ENCODE results near the gene FBLN2.

Gene FBLN2

DNA sequence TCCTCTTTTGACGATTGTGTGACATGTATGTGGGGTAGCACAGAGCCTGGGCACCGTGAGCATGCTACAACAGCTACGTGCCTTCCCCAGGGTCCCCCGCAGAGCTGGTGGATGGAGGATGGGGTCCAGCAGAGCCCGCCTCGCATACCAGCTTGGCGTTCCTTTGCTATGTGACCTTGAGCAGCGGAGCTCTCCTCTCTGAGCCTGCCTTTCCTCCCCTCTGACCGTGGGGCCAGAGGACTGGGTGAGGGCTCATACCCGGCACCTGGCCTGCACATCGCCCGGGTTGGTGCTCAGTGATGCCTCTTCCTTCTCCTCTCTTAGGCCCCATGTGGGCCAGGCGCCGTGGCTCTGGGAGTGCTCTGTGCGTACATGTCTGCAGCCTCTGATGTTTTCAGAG is 73.4 kb downstream of the FBLN2 start:
- DNase-seq (ENCODE audit: low read depth in 2 of 2): no peak

DNA sequence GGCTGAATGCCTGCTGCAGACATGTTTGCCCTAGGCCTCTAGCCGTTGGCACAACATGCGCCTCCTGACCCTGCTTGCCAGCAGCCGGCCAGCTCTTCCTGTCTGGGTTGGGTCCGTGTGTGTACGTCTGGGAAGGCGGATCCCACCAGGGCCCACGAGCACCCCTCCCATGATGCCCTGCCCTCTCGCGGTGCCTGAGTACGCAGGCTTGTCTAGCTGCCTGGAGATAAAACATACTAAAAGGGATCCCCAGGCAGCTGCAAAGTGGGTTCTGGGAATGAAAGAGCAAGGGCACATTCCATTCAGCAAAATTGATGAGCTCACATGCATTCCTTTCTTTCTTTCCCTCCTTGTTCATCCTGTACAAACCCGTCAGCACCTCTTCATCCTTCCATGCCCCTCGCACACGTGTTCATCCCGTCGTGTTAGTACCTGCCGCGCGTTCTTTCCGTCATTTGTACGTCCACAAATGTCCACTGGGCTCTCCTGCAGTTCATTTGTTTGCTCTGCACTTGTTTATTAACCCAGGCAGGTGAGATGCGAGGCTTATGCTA is 74.3 kb downstream of the FBLN2 start:
- no peak for DNase-seq (ENCODE audit: low read depth in 2 of 2)

DNA sequence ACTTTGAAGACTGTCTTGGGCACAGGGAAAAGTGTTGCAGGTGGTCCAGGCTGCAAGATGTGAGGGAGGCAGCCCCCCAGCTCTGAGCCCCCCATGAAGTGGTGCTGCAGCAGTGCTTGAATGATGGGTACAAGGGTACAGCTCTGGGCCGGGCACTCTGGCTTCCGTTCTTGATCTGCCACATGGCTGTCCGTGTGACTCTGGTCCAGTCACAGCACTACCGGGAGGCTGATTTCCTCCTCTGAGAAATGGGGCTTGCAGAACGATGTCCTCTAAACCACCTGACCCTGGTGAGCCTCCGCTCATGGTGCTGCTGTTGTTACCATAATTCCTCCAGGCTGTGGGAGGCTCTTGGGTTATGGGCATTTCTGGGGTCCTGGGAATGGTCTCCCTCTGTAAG is 75.1 kb downstream of the FBLN2 start:
- DNase-seq (ENCODE audit: low read depth in 2 of 2): no peak

DNA sequence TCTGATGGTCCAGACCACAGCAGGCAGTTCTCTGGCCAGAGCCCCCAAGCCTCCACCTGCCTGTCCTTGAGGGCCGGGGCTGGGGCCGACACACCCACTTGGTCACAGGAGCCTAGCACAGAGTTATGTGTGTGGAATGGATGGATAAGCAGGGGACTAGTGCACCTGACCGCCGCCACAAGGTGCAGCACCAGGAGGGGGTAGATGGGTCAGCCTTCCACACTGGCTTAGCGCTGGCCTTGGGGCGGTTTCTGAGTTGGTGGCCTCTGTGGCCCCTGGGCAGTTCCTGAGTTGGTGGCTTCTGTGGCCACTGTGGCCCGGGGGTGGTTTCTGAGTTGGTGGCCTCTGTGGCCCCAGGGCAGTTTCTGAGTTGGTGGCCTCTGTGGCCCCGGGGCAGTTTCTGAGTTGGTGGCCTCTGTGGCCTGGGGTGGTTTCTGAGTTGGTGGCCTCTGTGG is 75.8 kb downstream of the FBLN2 start:
- no peak for DNase-seq (ENCODE audit: low read depth in 2 of 2)

DNA sequence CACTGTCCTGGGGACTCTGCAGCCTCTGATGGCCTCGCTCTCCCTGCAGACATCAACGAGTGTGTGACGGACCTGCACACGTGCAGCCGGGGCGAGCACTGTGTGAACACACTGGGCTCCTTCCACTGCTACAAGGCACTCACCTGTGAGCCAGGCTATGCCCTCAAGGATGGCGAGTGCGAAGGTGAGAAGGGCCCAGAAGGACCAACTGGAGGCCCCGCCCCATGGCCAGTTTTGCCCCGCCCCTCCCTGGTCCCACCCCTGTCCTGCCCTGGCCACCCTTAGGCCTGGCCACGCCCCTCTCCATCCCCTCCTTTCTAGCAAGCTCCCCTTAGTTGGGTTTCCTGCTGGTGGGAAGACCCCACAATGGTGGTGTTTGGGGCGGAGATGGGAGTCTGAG is 77.5 kb downstream of the FBLN2 start:
- no peak for DNase-seq (ENCODE audit: low read depth in 2 of 2)

DNA sequence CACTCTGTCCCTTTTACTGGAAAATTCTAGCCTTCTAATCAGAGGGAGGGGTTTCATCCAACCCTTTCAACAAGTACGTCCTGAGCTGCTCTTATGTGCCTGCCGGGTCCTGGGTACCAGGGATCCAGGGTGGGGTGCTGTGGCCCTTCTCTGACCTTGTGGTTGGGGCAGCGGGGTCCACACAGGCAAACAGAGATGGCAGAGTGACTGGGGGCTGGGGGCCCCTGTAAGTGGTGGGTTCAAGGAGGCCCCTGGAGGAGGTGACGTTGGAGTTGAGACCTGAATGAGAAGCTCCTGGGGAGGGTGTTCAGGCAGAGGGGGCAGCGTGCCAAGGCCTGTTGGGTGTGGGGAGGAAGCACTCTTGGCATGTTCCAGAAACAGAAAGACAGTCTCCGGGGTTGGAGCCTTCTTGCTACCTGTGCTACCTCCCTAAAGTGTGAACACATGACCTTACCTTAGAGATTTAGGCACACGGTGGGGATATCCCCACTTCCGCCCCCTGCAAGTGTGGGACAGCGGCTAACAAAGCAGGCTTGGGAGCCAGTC is 78.1 kb downstream of the FBLN2 start:
- DNase-seq (ENCODE audit: low read depth in 2 of 2): no peak

DNA sequence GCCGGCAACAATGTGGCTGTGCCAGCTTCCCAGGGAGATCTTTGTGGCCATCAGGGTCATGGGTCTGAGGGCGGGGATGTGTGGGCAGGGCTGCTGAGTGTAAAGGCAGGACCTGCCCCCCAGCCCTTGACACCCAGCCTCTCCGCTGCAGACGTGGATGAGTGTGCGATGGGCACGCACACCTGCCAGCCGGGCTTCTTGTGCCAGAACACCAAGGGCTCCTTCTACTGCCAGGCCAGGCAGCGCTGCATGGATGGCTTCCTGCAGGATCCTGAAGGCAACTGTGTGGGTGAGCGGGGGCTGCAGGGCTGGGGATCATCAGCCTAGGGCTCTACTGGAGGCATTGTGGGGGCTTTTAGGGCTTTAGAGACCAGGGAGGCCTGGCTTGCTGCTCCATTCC is 78.8 kb downstream of the FBLN2 start:
- no peak for DNase-seq (ENCODE audit: low read depth in 2 of 2)

DNA sequence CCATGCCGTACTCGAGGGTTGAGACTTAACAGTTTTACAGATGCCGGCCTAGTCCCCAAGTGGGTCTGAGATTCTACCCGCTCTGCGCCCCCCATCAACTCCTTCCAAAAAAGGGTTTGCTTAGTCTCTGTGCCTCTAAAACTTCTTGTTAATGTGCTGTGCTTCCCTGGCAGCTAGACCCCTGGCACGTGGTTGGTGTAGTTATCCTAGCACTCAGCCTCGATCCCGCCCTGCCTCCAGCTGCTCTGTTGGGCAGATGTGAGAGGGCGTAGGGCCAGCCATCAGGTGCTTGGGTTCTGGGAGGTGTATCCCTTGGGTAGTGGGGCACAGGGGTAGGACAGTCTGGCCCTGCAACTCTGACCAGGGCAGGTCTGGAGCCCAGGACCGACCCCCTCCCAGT is 79.5 kb downstream of the FBLN2 start:
- DNase-seq (ENCODE audit: low read depth in 2 of 2): no peak

DNA sequence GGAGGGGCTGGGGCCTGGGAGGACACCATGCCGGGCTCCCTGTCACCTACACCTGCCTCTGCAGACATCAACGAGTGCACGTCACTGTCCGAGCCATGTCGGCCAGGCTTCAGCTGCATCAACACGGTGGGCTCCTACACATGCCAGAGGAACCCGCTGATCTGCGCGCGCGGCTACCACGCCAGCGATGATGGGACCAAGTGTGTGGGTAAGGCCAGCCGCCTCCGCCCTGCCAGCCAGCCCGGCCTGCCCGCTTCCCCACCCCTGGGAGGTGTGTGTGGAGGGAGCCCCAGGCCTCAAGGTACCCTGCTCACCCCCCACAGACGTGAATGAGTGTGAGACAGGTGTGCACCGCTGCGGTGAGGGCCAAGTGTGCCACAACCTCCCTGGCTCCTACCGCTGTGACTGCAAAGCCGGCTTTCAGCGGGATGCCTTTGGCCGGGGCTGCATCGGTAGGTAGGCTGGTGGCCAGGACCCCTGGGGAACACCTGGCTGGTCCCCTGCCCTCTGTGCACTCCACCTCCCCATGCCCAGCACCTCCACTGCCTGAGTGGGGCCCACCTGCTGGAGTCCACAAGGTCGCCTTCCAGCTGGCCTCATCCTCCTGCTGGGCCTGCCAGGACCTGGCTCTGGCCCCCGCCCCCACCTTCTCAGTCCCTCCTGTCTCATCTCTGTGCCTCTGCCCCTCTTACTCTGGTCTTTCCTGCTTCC is 80.1 kb downstream of the FBLN2 start:
- DNase-seq (ENCODE audit: low read depth in 2 of 2): no peak

DNA sequence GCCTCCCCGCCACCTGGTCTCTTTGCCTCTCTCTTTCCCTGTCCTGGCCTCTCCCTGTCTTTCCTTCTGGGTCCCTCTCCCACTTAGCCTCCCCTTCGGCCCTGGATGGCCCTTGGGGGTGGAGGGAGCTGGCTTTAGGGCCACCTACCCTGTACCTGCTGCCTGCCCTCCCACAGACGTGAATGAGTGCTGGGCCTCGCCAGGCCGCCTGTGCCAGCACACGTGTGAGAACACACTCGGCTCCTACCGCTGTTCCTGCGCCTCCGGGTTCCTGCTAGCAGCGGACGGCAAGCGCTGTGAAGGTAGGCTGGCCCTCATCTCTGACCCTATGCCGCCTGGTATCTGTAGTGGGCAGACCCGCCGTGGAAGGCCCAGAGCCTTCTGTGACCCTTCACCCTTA is 80.7 kb downstream of the FBLN2 start:
- DNase-seq (ENCODE audit: low read depth in 2 of 2): no peak

DNA sequence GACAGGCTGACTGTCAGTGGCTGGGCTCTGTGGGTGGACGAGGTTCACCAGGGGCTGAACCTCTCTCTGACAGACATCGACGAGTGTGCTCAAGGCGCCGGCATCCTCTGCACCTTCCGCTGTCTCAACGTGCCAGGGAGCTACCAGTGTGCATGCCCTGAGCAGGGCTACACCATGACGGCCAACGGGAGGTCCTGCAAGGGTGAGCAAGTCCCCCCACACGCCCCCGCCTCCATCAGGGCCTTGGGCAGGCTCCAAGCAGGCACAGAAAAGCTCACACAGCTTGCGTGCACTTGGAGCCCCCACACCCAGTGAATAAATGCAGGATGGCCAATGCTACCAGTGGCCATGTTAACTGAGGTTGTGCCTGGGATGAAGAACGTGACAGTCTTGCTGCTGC is 82.3 kb downstream of the FBLN2 start:
- DNase-seq (ENCODE audit: low read depth in 2 of 2): no peak

DNA sequence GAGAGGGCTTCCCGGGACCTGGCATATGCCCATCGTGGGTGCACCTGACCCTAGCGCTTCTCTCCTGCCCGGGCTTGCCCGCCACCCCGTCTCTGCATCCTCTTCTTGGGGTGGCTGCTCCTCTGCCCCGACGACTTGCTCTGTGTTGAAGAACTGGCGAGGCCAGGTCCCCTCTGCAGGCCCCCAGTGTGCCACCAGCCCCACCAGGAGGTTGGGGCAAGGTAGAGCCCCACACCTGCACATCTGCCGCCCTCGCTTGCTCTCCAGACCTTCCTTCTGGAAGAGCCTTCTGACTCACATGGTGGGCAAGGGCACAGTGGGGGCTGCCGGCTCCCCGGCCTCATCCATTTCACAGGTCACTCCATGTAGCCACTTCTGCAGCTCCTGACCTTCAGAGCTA is 84.3 kb downstream of the FBLN2 start:
- DNase-seq (ENCODE audit: low read depth in 2 of 2): no peak

DNA sequence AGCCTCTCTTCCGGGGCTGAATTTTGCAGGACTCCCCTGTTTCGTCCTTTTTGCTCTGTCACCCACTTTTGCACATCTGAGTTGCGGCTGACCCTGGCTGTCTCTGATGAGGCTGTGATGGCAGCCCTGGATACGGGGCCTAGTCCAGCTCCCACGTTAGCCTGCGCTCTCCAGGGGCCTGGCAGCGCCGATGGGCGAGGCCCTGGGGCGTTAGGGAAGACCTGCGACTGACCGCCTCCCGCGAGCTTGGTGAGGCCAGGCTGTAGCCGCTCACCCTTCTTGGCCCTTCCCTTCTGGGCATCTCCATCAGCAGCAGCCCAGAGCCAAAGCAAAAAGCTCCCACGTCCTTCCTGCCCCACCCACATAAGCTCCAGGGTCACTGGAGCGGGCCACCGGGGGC is 85.2 kb downstream of the FBLN2 start:
- DNase-seq (ENCODE audit: low read depth in 2 of 2): no peak

DNA sequence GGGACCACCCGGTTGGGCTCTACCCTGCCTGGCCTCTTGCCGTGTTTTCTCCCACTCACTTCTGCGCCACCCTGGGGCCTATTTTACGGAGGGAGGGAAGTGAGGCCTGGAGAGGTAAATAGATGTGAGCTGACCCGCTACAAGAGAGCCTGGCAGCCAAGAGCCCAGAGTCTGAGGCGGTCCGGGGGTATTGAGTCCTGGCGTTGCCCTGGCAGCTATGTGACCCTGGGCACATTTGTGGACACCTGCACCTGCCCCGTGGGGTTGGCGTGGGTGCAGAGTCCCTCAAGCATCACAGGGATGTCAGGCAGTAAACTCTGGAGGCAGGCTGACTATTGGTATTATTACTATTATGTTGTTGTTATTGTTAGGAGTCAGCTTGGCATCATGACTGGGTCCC is 85.7 kb downstream of the FBLN2 start:
- no peak for DNase-seq (ENCODE audit: low read depth in 2 of 2)

DNA sequence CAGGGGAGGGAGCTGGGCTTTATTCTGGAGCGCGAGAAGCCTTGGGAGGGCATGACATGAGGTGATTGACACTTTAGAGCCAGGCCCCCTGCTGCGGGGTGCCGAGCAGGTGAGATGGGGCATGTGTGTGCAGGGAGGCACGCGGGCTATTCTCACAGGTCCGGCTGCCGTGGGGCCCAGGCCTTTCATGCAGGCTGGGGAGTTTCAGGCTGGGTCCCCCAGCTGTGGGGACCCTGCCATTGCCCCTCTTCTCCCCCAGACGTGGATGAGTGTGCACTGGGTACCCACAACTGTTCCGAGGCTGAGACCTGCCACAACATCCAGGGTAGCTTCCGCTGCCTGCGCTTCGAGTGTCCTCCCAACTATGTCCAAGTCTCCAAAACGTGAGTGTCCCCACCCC is 87.3 kb downstream of the FBLN2 start:
- DNase-seq (ENCODE audit: low read depth in 2 of 2): no peak

DNA sequence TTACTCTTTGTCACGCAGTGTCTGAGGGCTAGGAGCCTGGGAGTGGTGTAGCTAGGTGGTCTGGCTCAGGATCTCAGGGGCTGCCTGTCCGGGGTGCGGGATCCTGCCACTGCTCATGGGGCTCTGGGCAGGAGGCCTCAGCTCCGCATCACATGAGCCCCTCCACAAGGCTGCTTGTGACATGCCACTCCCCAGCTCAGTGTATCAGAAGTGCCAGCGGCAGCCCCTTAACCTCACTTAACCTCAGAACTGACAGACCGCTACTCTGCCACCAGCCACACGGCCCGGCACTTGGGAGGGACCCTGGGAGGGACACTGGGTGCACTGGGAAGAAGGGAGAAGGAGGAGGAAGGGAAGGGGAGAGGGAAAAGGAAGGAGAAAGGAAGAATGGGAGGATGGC is 87.9 kb downstream of the FBLN2 start:
- DNase-seq (ENCODE audit: low read depth in 2 of 2): no peak

DNA sequence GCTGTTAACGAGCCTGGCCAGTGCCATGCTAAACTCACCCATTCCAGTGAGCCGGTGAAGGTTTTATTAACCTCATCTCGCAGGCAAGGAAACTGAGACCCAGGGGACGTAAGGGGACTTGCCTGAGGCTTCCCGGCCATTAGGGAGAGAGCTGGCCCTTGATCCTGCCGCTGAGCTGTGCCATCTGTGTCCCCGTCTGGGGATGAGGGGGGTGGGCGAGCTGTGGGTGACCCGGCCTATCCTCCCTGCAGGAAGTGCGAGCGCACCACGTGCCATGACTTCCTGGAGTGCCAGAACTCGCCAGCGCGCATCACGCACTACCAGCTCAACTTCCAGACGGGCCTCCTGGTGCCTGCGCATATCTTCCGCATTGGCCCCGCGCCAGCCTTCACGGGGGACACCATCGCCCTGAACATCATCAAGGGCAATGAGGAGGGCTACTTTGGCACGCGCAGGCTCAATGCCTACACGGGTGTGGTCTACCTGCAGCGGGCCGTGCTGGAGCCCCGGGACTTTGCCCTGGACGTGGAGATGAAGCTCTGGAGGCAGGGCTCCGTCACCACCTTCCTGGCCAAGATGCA is 88.5 kb downstream of the FBLN2 start:
- DNase-seq (ENCODE audit: low read depth in 2 of 2): no peak

DNA sequence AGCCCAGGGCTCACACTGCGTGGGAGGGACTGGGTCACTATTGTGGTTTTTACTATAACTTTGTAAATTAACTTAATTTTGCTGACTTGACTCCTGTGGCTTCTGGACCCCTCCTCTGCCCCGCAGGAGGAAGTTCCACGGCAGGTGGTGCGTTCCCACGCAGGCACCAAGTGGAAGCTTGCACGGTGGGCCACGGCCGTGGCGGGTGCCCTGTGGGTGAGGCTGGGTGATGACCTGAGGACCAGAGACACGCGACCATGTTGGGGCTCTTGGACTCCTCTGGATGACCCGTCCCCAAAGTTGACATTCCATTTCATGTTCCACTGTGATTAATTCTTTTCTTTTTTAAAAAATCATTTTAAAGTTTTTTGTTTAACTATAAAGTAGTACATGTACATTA is 89.0 kb downstream of the FBLN2 start:
- DNase-seq (ENCODE audit: low read depth in 2 of 2): no peak

DNA sequence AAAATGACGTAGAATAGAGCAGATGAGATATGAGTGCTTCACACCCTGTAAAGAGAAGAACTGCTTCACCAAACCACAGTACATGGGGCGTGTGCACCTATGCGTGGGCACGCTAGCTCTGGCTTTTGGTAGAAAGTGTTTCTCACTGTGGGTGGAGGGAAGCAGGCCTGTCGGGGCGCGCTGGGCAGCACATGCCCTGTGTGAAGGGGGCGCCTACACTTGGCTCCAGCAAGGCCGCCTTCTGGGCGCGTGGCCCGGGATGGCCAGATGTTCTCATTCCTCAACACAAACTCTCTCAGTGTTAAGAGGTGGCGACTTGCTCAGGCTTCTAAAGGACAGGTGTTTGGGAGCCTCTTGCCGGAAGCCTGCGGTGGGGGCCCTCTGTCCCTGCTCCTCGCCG is 90.0 kb downstream of the FBLN2 start:
- DNase-seq (ENCODE audit: low read depth in 2 of 2): no peak

DNA sequence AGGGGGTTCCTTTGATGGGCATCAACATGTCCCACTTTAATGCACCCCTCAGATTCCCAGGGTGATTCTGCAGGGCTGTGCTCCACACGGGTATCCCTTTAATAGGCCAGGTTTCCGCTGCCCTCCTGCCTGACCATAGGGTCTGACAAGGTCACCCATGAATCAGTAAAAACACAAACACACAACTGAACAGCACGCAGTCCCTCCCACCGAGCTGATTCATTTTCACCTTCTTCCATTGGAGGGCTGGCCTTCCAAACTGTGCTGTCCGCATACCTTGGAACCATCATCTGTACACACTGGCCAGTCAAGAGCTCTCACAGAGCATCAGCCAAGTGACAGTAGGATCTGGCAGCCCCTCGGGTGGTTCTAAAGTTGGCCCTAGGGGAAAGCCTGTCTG is 93.7 kb downstream of the FBLN2 start:
- DNase-seq (ENCODE audit: low read depth in 2 of 2): no peak

DNA sequence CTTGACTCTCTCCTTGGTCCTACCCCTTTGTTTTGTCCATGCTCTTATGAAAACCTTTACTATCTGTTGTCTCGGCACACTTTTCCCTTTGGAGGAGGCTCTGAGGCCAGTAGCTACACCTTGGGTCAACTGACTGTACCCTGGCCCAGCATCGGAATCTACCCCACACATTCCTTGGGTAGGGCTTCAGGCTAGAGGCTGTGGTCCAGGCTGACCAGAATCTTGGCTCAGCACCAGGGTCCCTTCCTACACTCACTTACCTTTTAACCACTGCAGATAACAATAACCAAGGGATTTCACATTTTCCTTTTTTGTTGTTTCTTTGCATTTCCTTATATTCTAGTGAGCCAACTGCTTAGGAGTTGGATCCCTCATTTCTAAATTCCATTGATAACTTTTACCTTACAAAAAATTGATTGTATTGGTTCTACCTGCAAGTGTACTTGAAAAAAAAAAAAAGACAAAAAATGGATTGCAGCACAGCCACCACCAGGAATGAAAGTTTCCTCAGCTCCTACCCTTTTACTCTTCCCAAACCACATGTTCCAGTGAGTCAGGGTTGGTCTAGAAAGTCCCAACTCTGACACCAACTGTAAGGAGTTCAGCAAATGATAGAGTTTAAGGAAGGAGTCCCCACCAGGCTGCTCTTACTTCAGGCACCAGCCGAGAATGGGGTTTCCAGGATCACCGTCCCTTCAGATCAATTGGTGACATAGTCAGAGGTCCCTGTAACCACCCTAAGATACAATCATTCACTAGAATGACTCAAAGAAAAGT is 95.6 kb downstream of the FBLN2 start:
- no peak for DNase-seq (ENCODE audit: low read depth in 2 of 2)

DNA sequence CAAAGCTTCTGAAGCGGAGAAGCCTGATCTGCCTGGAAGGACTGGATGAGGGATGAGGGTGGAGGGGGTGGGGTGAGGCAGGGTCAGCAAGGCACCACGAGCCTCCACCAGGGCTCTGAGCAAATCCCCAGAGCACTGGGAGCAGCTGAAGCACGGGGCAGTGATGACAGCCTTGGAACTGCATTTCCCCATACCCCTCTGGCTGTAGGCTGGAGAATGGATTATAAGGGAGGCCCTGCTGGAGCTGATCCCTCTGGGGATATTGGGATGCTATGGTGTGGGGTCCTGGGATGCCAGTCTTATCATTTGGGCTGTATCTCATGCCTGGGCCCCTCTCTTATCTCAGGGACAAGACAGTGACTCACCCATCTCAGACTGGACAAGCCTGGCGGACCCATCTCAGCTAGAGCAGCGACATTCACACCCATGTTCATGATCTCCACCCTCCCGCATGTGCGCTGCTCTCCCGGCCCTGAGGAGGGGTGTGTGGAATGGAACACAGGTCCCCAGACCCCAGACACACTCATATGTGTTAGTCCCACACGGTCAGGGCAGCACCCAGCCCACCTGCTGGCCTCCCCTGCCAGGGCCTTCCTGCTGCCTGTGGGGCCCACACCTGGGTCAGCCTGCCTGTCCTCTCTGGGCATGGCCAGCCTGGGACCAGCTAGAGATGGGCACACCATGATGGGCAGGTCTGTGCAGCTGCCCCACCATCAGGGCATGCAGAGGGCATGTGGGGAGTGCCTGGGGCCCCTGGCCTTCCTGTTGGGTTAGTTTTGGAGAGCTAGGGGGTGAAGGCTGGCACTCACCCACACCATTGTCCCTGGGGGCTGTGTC is 97.1 kb downstream of the FBLN2 start:
- DNase-seq (ENCODE audit: low read depth in 2 of 2): no peak
